K562 (cell line): ENCODE measurements around the gene AIPL1. TPM values are rescaled to one million over a fixed set of nuclear protein-coding genes. Genes with fewer than 3 reads are reported as not detected.

Experiments used
- ATAC-seq: fragments of 200-7000 bp; cut with Tn5 transposase; 3 replicates; pipeline ENCODE4 v1.9.1; 2020; ENCODE audit warnings: moderate library complexity
- BruUV-seq: library from RNA; stranded (reverse); fragments of 400-500 nt; replicated peaks from 2 replicates; lab custom pipeline; 2021; lab: Mats Ljungman, UMichigan
- CTCF ChIA-PET: fragments of 300-600 bp; formaldehyde crosslinking; extraction: SDS; loops from one replicate; lab custom pipeline; 2021; ENCODE audit warnings: low intra/inter-chr PET ratio; lab: Yijun Ruan, JAX
- POLR2A ChIA-PET: fragments of 300-600, 350-650 bp; sonication (Branson Sonifier 250); formaldehyde crosslinking; extraction: SDS; loops from one replicate; lab custom pipeline; 2021; ENCODE audit warnings: antibody characterized with exemption, inconsistent platforms; lab: Yijun Ruan, JAX
- DNase-seq, 4 experiments: peaks; one replicate each; pipeline versions ENCODE4 v3.0.0 to v3.0.0-alpha.2; 2011 to 2018; ENCODE audit warnings: low spot score in 3 of 4, mixed read lengths in 3 of 4; ENCODE audit errors: extremely low read depth in 1 of 4
- FAIRE-seq: peaks from 2 replicates; lab custom pipeline; 2011; peaks lifted over from hg19 to GRCh38; lab: Jason Lieb, UNC
- H2AFZ ChIP-seq: 2 replicates; pipeline ENCODE4 v1.6.0; 2011; ENCODE audit warnings: low read depth, low read length, control low read depth, inconsistent platforms
- H3K27ac ChIP-seq: fragments of 200-600 bp; 3 replicates; pipeline ENCODE4 v1.8.0; 2011; ENCODE audit warnings: low read depth, mild to moderate bottlenecking, control low read depth, inconsistent platforms, low read length, moderate library complexity, mixed read lengths; ENCODE audit errors: extremely low read depth
- H3K27me3 ChIP-seq, 2 experiments: fragments of 300-600 bp in 1 of 2; 2 replicates in 1 of 2; 3 replicates in 1 of 2; pipeline versions ENCODE4 v1.6.0 to v1.8.0; 2011; ENCODE audit warnings: inconsistent platforms in 2 of 2, low read length in 2 of 2, mild to moderate bottlenecking in 1 of 2, mixed read lengths in 1 of 2, moderate library complexity in 1 of 2; ENCODE audit not compliant: control insufficient read depth in 2 of 2, insufficient read depth in 2 of 2
- H3K36me3 ChIP-seq: fragments of 300-600 bp; 3 replicates; pipeline ENCODE4 v1.8.0; 2011; ENCODE audit warnings: mild to moderate bottlenecking, low read length, inconsistent platforms; ENCODE audit not compliant: control insufficient read depth, insufficient read depth
- H3K4me1 ChIP-seq, 2 experiments: fragments of 200-600 bp in 1 of 2; replicated peaks in 1 of 2; 2 replicates in 1 of 2; 3 replicates in 1 of 2; pipeline versions ENCODE4 v1.5.1 to v1.8.0; 2011; ENCODE audit warnings: inconsistent platforms in 2 of 2, low read length in 2 of 2, mild to moderate bottlenecking in 1 of 2, mixed read lengths in 1 of 2, moderate library complexity in 1 of 2; ENCODE audit not compliant: control insufficient read depth in 2 of 2, insufficient read depth in 2 of 2
- H3K4me2 ChIP-seq: 2 replicates; pipeline ENCODE4 v1.6.1; 2011; ENCODE audit warnings: low read length, control low read depth, inconsistent platforms, mixed read lengths; ENCODE audit not compliant: insufficient read depth
- H3K4me3 ChIP-seq: fragments of 200-600 bp; sonication (generic), shearing (Covaris generic); 2 replicates; pipeline ENCODE4 v1.5.1; 2016; ENCODE audit warnings: control low read depth, inconsistent platforms
- H3K79me2 ChIP-seq: fragments of 200-600 bp; 3 replicates; pipeline ENCODE4 v1.8.0; 2011; ENCODE audit warnings: low read length, inconsistent platforms; ENCODE audit not compliant: control insufficient read depth, insufficient read depth
- H3K9ac ChIP-seq, 2 experiments: 2 replicates each; pipeline versions ENCODE4 v1.6.0 to v1.6.1; 2011; ENCODE audit warnings: low read depth in 2 of 2, low read length in 2 of 2, control low read depth in 1 of 2, inconsistent platforms in 1 of 2, mild to moderate bottlenecking in 1 of 2, mixed read lengths in 1 of 2; ENCODE audit not compliant: insufficient read depth in 1 of 2
- H3K9me1 ChIP-seq: one replicate; pipeline ENCODE4 v1.6.0; 2011; ENCODE audit warnings: inconsistent platforms, mild to moderate bottlenecking, low read length, moderate library complexity; ENCODE audit not compliant: control insufficient read depth, insufficient read depth
- H3K9me3 ChIP-seq: replicated peaks from 2 replicates; pipeline ENCODE4 v1.5.1; 2011; ENCODE audit warnings: low read depth, low read length, inconsistent platforms; ENCODE audit not compliant: control insufficient read depth, insufficient read depth
- H4K20me1 ChIP-seq: replicated peaks from 2 replicates; pipeline ENCODE4 v1.6.1; 2011; ENCODE audit warnings: low read length, inconsistent platforms, mixed read lengths; ENCODE audit not compliant: control insufficient read depth, insufficient read depth
- CHD1 ChIP-seq: fragments of 200-600 bp; sonication (generic); IDR thresholded peaks from one replicate; pipeline ENCODE4 v1.6.1; 2012; ENCODE audit warnings: mild to moderate bottlenecking, moderate library complexity, low read length, inconsistent platforms
- L3MBTL2 ChIP-seq: fragments of 450-650 bp; IDR thresholded peaks from 2 replicates; pipeline ENCODE4 v1.6.1; 2016; ENCODE audit warnings: mild to moderate bottlenecking, moderate library complexity
- MAFG ChIP-seq: fragments of 450-650 bp; conservative IDR thresholded peaks from 2 replicates; pipeline ENCODE4 v1.6.1; 2016; ENCODE audit warnings: missing genetic modification characterization, missing compliant biosample characterization
- TAF9B ChIP-seq: fragments of 450-650 bp; IDR thresholded peaks from 2 replicates; pipeline ENCODE4 v1.6.1; 2018; ENCODE audit warnings: mild to moderate bottlenecking; ENCODE audit not compliant: partially characterized antibody
- ZBTB17 ChIP-seq: fragments of 450-650 bp; formaldehyde crosslinking; IDR thresholded peaks from 2 replicates; pipeline ENCODE4 v1.4.0; 2020; ENCODE audit warnings: mild to moderate bottlenecking
- ZNF239 ChIP-seq: fragments of 250-450 bp; sonication (Bioruptor Pico); IDR thresholded peaks from 2 replicates; pipeline ENCODE4 v1.4.0; 2020; ENCODE audit warnings: mild to moderate bottlenecking
- ZNF696 ChIP-seq: fragments of 250-450 bp; sonication (Bioruptor Pico); conservative IDR thresholded peaks from 2 replicates; pipeline ENCODE4 v1.4.0; 2020; ENCODE audit warnings: mild to moderate bottlenecking, moderate library complexity
- WGBS: fragments of 100-300 bp; shearing (Covaris generic); methylation state at CpG from one replicate; pipeline ENCODE4 v1.1.6; 2016; ENCODE audit warnings: low coverage, mixed read lengths; ENCODE audit not compliant: insufficient coverage; ENCODE audit errors: missing lambda C conversion rate; 5-methylcytosine and 5-hydroxymethylcytosine counted together
- in situ Hi-C: fragments of 300-500 bp; cut with MboI; formaldehyde crosslinking; loops from 4 replicates; pipeline ENCODE4 v1.15.0; 2018; ENCODE audit warnings: inconsistent platforms, mixed read lengths
- intact Hi-C: fragments of 100-400 bp; cut with micrococcal nuclease; formaldehyde crosslinking; loops from 2 replicates; pipeline ENCODE4 v1.14.2; 2022
- polyA plus RNA-seq, 8 experiments: library from polyadenylated mRNA; depleted of rRNA in 4 of 8; stranded (reverse) in 5 of 8; unstranded in 3 of 8; fragments of >200 nt; fragmentation: Nextera tagmentation in 2 of 8; fragmentation: Illumina TruSeq in 1 of 8; extraction: Ambion mirVana in 2 of 8; extraction: Trizol in 1 of 8; gene quantifications; 2 replicates each; pipeline versions ENCODE4 v1.2.1 to v1.2.3, GENCODE V29; 2011 to 2014; ENCODE audit warnings: inconsistent platforms in 1 of 8, missing spikeins in 1 of 8
- total RNA-seq, 7 experiments: library from RNA; depleted of rRNA in 6 of 7; stranded (reverse); fragments of >200 nt in 6 of 7; fragmentation: Illumina TruSeq in 2 of 7; extraction: Trizol in 2 of 7; gene quantifications; 2 replicates each; pipeline versions ENCODE4 v1.2.1 to v1.2.3, GENCODE V29; 2011 to 2021; ENCODE audit warnings: low replicate concordance in 1 of 7

The AIPL1 gene
- total and polyA plus RNA-seq, 9 of the 15 experiments (the other 6 are each of a cell fraction or from before 2014, with no cell fraction given), result not detected

DNA sequence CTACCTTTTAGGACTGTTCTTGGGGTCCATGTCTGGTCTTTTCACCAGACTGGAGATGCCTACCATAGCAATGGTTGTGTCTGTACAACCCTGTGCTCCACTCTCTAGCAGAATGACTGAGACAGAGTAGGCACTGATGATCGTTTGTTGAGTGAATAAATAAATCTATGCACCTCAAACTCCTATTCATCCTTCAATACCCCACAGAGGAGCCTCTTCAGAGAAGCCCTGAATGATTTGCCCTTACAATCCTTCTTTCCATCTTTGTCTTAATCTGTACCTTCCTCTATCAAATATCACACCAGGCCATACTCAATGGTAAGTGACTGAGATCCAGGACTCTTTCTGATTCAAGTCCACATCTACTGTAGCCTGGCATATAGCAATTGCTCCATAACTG is 32.6 kb upstream of the AIPL1 start:
- TF ChIP-seq ZNF696 (CRISPR knock-in tag) (no peak), TAF9B (no peak), ZNF239 (CRISPR knock-in tag) (no peak), CHD1 (no peak)
- Histone ChIP-seq H3K4me1 (peaks cover 12 to 17% of the 10 kb centered on the region in 2 experiments; a peak in 4 of 5 replicates), H4K20me1 (no peaks in the 10 kb centered on the region), H3K4me3 (no peak overlapping the region), H3K27me3 (peaks cover 0 to 9% of the 10 kb centered on the region in 2 experiments; a peak in 2 of 5 replicates), H3K9ac (no peak overlapping the region), H2AFZ (no peak overlapping the region), H3K9me1 (no peaks in the 10 kb centered on the region), H3K4me2 (no peak overlapping the region), H3K36me3 (no peaks in the 10 kb centered on the region), H3K9me3 (no peaks in the 10 kb centered on the region), H3K27ac (no peak overlapping the region), H3K79me2 (no peaks in the 10 kb centered on the region)
- in situ Hi-C loops, result no loop called here
- intact Hi-C loops, result no loop called here
- no peak for DNase-seq
- FAIRE-seq, result no peak
- ChIA-PET POLR2A (no interaction called here), CTCF (no interaction called here)
- 0% methylated on average over 1 of the region's 1 CpG for WGBS
- no peak for ATAC-seq
- no TSS peak for BruUV-seq

DNA sequence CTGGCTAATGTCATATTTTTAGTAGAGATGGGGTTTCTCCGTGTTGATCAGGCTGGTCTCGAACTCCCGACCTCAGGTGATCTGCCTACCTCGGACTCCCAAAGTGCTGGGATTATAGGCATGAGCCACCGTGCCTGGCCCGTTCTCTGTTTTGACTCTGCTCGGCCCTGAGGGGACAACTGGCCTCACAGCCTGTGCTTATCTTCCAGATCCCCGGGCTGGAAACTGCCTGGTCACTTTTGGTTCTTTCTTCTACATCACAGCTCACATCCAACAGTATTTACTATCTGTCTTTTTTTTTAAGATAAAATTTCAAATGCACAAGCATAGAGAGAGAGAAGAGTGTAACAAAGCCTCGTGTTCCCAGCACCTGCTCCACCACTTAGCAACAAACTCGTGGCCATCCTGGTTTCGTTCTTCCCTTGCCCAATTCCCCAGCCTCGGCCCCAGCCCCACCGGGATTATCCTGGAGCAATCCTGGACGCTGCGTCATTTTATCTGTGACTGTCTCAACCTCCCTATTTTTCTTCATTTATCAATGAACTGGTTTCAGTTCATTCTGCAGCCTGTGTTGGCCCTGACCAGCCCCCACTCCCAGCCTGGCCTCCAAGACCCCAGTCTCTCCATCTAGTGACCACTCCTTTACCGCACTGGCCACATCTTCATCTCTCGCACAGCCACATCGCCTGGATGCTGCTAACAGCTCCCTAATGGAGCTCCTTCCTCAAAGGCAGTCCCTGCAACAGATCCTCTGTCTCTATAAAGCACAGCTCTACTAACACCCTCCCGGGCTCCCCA is 30.5 kb upstream of the AIPL1 start:
- Histone ChIP-seq H3K9me1 (no peaks in the 10 kb centered on the region), H3K36me3 (no peaks in the 10 kb centered on the region), H3K9ac (no peak overlapping the region), H3K4me1 (peaks cover 12 to 18% of the 10 kb centered on the region in 2 experiments; a peak in 4 of 5 replicates), H3K4me2 (no peak overlapping the region), H3K79me2 (no peaks in the 10 kb centered on the region), H3K27me3 (peaks cover 0 to 9% of the 10 kb centered on the region in 2 experiments; a peak in 2 of 5 replicates), H3K4me3 (no peak overlapping the region), H3K9me3 (no peaks in the 10 kb centered on the region), H3K27ac (no peak overlapping the region), H2AFZ (no peak overlapping the region), H4K20me1 (no peaks in the 10 kb centered on the region)
- BruUV-seq, result no TSS peak
- 26% methylated on average over 13 of the region's 19 CpGs for WGBS
- ChIA-PET CTCF (no interaction called here), POLR2A (interaction anchor here (0.6 kb wide), 1 partner anchor 1150 kb away, joined by 3 read pairs; the partner anchor contains the start of gene FXR2)
- in situ Hi-C loops (no loop called here), intact Hi-C loops (no loop called here)
- FAIRE-seq (no peak), DNase-seq (peak in 1 of 4 experiments; percentile 28), ATAC-seq (peak; percentile 61; the same call in 2 of the 3 replicates)
- TF ChIP-seq MAFG (peak; percentile 9; the same call in 1 of the 2 replicates), ZBTB17 (CRISPR knock-in tag) (no peak), L3MBTL2 (peak; percentile 40; the same call in 1 of the 2 replicates)
